ENCODE data around the gene LMAN2L. TPM values are rescaled to one million over a fixed set of nuclear protein-coding genes. Genes with fewer than 3 reads are reported as not detected.

Gene LMAN2L
- total RNA-seq, 6 donors from 2014 or later, result 11.5 to 18.9 (median 15.2) TPM

DNA sequence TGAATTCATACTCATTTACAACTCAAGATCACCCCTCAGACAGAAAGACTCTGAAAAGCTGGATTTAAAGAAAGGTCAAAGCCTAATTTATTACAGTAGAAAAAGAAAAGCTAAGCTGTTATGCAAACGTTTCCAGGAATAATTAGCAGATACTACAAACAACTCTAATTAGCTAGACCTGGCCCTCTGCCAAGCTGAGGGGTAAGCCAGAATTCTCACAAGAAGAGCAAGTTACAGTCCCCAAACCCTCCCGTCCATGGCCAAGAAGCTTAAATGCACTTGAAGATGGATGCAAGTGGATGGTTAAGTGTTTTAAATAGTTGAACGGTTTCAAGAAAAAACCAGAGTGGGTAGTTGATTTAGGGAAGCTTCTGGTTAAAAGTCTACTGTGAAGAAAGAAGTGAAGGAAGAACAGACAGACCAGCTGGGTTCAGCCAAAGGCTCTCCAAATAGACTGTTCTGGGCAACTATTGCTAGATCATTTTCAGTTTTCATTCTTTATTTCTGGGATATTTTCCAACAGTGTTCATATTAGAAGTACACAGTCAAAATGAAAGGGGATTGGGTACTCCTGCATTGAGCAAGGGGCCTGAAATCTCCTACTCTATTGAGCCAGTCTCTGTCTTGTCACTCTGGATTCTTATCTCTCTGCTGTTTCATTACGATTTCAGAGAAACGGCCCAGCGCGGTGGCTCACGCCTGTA is 4.8 kb downstream of the LMAN2L start:
- ATAC-seq (ENCODE audit: low FRiP score in 2 of 2), result no peak
- Histone ChIP-seq H3K27me3 (no peaks in the 10 kb centered on the region), H3K36me3 (peaks cover 19 to 54% (median 44%) of the 10 kb centered on the region in 4 donors), H3K4me1 (peaks cover 14 to 37% (median 25%) of the 10 kb centered on the region in 4 donors), H3K27ac (peak overlapping the region in 3 of 4 donors; percentile 6 to 37 (median 24)), H3K4me3 (no peak overlapping the region), H3K9me3 (no peaks in the 10 kb centered on the region)
- WGBS, 2 donors, result 67 to 75% methylated on average over 8 of the region's 8 CpGs
- no peak for DNase-seq
- TF ChIP-seq EP300 (IDR thresholded peaks at IDR 0.05) (no peak), POLR2AphosphoS5 (IDR thresholded peaks at IDR 0.05) (no peak)

DNA sequence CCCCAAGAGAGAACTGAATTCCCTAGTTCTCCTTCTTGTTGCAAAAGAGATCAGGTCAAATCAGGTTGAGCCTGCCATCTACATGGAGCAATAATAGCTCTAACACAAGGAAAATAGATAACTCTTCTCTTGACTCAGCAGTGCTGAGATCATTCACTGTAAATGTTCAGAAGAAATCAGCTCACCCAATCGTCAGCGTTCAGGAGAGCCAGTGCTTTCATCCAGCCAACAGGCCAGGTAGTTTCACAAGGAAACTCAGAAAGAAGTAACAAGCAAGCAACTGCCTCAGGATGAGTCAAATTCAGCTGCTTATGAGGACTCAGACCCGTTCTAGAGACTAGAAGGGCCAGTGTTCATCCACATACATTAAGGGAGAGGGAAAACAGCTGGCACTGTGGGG is 5.9 kb downstream of the LMAN2L start:
- peaks cover 10 to 31% (median 20%) of the 10 kb centered on the region in 4 donors for H3K4me1 ChIP-seq
- ATAC-seq (ENCODE audit: low FRiP score in 2 of 2), result no peak
- no peaks in the 10 kb centered on the region for H3K27me3 ChIP-seq
- WGBS, 2 donors, result 77 to 89% methylated on average over 3 of the region's 3 CpGs
- H3K9me3 ChIP-seq, result no peaks in the 10 kb centered on the region
- H3K36me3 ChIP-seq, result peaks cover 24 to 65% (median 52%) of the 10 kb centered on the region in 4 donors
- no peak overlapping the region for H3K27ac ChIP-seq
- TF ChIP-seq EP300 (IDR thresholded peaks at IDR 0.05) (no peak), POLR2AphosphoS5 (IDR thresholded peaks at IDR 0.05) (no peak), POLR2A (IDR thresholded peaks at IDR 0.05) (no peak)
- TF ChIP-seq, protein P1, sequence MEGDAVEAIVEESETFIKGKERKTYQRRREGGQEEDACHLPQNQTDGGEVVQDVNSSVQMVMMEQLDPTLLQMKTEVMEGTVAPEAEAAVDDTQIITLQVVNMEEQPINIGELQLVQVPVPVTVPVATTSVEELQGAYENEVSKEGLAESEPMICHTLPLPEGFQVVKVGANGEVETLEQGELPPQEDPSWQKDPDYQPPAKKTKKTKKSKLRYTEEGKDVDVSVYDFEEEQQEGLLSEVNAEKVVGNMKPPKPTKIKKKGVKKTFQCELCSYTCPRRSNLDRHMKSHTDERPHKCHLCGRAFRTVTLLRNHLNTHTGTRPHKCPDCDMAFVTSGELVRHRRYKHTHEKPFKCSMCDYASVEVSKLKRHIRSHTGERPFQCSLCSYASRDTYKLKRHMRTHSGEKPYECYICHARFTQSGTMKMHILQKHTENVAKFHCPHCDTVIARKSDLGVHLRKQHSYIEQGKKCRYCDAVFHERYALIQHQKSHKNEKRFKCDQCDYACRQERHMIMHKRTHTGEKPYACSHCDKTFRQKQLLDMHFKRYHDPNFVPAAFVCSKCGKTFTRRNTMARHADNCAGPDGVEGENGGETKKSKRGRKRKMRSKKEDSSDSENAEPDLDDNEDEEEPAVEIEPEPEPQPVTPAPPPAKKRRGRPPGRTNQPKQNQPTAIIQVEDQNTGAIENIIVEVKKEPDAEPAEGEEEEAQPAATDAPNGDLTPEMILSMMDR (IDR thresholded peaks at IDR 0.05), result no peak
- DNase-seq, result no peak
- no peak overlapping the region for H3K4me3 ChIP-seq

DNA sequence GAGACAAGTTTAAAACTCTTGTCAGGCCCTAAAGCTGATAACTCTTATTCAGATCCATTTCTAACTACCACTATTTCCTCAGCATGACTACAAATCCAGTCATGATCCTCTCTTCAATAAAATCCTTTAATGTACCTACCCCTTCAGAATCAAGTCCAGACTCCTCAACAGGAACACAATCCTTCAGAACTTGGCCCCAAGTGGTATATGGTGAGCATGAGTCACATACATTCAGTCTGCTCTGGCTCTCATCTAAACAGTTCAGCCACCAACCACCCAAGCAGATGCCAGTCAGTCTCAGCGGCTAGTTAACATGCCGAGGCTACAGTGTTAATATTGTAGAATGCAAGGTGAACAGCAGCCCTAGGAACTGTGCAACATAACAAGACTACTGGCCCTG is 9.7 kb downstream of the LMAN2L start:
- H3K4me1 ChIP-seq, result peaks cover 0 to 15% (median 6%) of the 10 kb centered on the region in 4 donors
- peak in 1 of 2 donors; percentile 51 for ATAC-seq (ENCODE audit: low FRiP score in 2 of 2)
- H3K27ac ChIP-seq, result no peak overlapping the region
- no peak for DNase-seq
- H3K9me3 ChIP-seq, result no peaks in the 10 kb centered on the region
- H3K4me3 ChIP-seq, result no peak overlapping the region
- H3K27me3 ChIP-seq, result no peaks in the 10 kb centered on the region
- H3K36me3 ChIP-seq, result peaks cover 24 to 87% (median 66%) of the 10 kb centered on the region in 4 donors
- WGBS, 2 donors, result 95 to 100% methylated on average over 2 of the region's 2 CpGs
- TF ChIP-seq, protein P1 (IDR thresholded peaks at IDR 0.05), result no peak
- TF ChIP-seq EP300 (IDR thresholded peaks at IDR 0.05) (no peak), POLR2AphosphoS5 (IDR thresholded peaks at IDR 0.05) (no peak), POLR2A (IDR thresholded peaks at IDR 0.05) (no peak)

DNA sequence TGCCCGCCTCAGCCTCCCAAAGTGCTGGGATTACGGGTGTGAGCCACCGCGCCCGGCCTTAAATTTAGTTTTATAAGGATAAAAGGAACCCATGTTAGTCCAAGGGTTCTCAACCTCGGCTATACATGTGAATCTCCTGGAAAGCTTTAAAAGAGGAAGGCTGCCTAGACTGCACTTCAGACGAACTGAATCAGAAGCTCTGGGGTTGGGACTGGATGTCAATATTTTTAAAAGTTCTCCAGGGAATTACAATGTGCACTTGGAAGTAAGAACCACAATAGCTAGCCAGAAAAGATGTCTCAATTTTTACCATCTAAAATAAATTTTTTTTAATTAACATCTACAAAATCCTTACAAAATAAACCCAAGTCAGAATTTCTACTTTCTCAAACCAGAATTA is 10.1 kb downstream of the LMAN2L start:
- 98 to 99% methylated on average over 7 of the region's 7 CpGs for WGBS, 2 donors
- peaks cover 24 to 90% (median 66%) of the 10 kb centered on the region in 4 donors for H3K36me3 ChIP-seq
- TF ChIP-seq, protein P1 (IDR thresholded peaks at IDR 0.05), result no peak
- TF ChIP-seq POLR2AphosphoS5 (IDR thresholded peaks at IDR 0.05) (no peak), POLR2A (IDR thresholded peaks at IDR 0.05) (no peak), EP300 (IDR thresholded peaks at IDR 0.05) (no peak)
- DNase-seq, result peak in 1 of 2 donors; percentile 29
- H3K27ac ChIP-seq, result no peak overlapping the region
- no peak overlapping the region for H3K4me3 ChIP-seq
- no peak for ATAC-seq (ENCODE audit: low FRiP score in 2 of 2)
- no peaks in the 10 kb centered on the region for H3K27me3 ChIP-seq
- H3K4me1 ChIP-seq, result peaks cover 0 to 10% (median 4%) of the 10 kb centered on the region in 4 donors
- no peaks in the 10 kb centered on the region for H3K9me3 ChIP-seq

DNA sequence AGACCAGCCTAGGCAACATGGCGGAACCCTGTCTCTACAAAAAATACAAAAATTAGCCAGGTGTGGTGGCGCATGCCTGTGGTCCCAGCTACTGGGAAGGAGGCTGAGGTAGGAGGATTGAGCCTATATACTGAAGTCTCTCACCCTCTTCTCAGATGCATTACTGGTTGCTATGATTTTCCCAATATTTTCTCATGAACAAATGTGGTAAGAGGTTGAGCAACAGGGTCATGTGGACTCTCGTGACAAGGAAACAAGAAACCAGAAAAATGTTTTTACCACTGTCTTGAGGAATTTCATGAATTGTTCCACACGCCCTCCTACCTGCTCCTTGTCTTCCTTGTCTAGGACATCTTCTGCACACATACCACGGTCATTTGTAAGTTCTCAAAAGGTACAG is 12.4 kb downstream of the LMAN2L start:
- peaks cover 11 to 80% (median 47%) of the 10 kb centered on the region in 4 donors for H3K36me3 ChIP-seq
- H3K9me3 ChIP-seq, result no peaks in the 10 kb centered on the region
- ATAC-seq (ENCODE audit: low FRiP score in 2 of 2) (no peak), DNase-seq (peak in 1 of 2 donors; percentile 30)
- H3K27me3 ChIP-seq, result no peaks in the 10 kb centered on the region
- H3K4me1 ChIP-seq, result peaks cover 0 to 8% (median 3%) of the 10 kb centered on the region in 4 donors
- H3K27ac ChIP-seq, result no peak overlapping the region
- TF ChIP-seq, protein P1 (IDR thresholded peaks at IDR 0.05), result no peak
- TF ChIP-seq POLR2A (IDR thresholded peaks at IDR 0.05) (peak in 1 of 4 donors; percentile 24), EP300 (IDR thresholded peaks at IDR 0.05) (peak in 1 of 4 donors; percentile 69), POLR2AphosphoS5 (IDR thresholded peaks at IDR 0.05) (no peak)
- 71 to 78% methylated on average over 5 of the region's 5 CpGs for WGBS, 2 donors
- H3K4me3 ChIP-seq, result no peak overlapping the region
